CD4-positive, alpha-beta T cell treated with Interleukin-1 beta for 1 hour (primary cell): Measurements from ENCODE around the gene C20orf173.
"Not testable (repeated sequence)": the region's sequence is repeated elsewhere in the genome, so short reads cannot be mapped to it uniquely, and the experiment has no call there.

Experiments
- DNase-seq, 2 donors: peaks; one replicate each; pipeline ENCODE4 v3.0.0-alpha.2; 2020 to 2022

The C20orf173 gene

DNA sequence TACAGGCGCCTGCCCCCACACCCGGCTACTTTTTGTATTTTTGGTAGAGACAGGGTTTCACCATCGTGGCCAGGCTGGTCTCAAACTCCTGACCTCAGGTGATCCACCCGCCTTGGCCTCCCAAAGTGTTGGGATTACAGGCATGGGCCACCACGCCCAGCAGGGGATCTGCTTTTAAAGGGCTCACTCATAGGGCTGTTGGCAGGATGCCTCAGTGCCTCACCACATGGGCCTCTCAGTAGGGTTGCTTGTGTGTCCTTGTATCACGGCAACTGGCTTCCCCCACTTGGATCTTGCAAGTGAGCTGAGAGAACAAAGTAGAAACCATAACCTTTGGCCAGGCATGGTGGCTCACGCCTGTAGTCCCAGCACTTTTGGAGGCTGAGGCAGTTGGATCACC is 15.5 kb upstream of the C20orf173 start:
- not testable (repeated sequence) for DNase-seq

DNA sequence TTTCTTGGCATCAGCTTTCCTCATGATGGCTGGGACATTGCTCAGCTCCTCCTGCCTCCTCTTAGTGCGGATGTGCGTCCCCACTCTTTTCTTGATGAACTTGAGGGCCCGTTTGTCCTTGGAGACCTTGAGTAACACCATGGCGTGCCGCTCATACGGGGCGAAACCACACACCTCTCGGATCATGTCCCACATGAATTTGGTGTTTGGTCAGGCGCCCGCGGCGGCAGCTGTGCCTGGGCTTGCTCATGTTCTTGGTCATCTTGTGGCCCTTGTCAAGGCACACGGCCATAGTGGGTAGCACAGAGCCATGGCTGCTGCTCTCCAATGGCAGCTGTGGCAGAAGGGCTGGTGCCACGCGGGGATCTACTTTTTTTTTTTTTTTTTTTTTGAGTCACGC is 15.0 kb upstream of the C20orf173 start:
- no peak for DNase-seq

DNA sequence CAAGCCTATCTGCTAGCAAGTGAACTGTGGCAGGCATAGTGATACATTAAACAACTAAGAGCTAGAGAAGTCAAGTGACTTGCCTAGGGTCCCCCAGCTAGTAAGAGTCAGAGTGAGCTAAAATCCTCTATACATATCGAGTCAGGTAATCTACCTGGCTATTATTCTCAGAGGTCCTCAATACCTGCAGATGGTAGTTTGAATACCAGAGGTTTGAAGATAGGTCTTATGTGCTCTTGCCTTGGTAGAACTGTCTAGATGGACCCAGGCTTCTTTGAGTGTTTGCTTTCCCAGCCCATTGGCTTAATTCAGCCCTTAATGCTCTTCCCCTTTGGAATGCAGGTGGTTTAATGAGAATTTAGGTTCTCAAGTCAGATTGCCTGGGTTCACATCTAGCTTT is 13.5 kb upstream of the C20orf173 start:
- no peak for DNase-seq

DNA sequence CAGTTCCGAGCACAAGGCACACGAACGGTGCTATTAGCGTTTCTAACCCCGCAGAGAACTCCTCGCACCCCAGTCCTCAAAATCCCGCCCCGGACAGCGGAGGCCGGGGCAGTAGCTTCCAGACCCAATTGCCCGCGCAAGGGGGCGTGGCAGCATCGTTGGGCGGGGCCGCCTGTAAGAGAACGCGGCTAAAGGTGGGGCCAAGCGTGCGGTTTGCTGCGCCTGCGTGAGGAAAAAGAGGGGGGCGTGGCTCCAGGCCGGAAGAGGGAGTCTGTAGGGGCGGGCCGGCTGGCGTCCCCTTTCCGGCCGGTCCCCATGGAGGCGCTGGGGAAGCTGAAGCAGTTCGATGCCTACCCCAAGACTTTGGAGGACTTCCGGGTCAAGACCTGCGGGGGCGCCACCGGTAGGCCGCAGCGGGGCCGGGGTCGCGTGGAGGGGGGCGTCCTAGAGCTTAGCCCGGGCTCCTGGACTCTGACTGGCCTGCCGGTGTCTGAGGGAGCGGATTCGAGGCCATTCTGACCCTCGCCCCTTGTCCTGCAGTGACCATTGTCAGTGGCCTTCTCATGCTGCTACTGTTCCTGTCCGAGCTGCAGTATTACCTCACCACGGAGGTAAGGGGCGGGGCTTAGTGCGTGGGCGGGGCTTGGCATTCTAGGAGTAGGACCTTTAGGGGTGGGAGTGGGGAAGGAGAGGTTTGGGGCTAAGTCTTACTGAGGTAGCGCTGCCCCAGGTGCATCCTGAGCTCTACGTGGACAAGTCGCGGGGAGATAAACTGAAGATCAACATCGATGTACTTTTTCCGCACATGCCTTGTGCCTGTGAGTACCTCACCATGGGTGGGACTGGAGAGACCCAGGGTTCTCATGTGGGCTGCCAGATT is 12.6 kb upstream of the C20orf173 start, which contains the start of gene ERGIC3:
TSS of gene ERGIC3 (plus strand) at position 296 of the 880 bp plus-strand sequence. CDS start at position 316, 20 bp downstream.
- peak; percentile 97 for DNase-seq

DNA sequence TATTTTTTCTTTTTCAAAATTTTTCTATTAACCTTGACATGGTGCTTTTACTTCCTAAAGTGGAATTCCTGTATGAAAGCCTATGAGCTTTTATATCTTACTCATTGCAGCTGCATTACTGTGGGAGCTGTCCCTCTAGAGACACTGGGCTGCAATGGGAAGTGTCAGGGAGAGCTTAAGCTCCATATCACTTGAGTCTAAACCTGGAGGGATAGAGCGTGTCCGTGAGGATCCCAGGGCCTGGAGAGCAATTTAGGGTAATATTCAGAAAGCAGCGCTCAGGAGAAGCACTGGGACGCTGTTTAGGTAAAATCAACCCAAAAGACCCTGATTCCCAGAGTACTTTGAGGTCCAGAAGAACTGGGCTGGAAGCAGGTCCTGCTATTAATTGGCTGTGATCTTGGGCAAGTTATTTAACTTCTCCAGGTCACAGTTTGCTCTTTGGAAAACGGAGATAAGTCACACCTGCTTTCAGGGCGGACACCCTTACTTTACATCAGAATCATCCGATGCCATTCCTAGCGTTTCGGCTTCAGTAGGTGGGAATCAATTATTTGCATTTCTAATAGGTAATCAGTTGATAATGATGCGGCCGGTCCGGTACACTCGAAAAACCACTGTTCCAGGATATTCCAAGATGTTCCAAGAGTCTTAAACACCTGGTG is 11.8 kb upstream of the C20orf173 start:
- DNase-seq = no peak

DNA sequence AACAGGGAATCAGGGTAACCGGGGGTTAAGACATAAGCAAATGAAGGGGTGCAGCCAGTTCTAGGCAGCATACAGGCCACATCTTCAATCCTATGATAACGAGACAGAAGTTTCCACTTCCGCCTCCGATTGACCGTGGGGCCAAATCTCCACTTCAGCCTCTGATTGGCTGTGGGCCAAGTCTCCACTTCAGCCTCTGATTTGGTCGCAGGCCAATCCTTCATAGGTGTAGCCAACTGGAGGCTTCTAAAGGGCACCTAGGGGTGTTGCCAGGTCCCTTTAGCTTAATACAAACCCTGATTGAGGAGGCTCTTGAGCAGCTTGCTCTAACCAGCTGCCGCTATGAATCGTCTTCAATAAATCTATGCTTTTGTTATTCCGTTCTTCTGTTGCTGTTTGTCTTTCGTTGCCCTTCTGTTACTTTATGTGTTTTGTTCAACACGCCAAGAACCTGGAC is 10.3 kb upstream of the C20orf173 start:
- peak in 1 of 2 donors; percentile 55 for DNase-seq

DNA sequence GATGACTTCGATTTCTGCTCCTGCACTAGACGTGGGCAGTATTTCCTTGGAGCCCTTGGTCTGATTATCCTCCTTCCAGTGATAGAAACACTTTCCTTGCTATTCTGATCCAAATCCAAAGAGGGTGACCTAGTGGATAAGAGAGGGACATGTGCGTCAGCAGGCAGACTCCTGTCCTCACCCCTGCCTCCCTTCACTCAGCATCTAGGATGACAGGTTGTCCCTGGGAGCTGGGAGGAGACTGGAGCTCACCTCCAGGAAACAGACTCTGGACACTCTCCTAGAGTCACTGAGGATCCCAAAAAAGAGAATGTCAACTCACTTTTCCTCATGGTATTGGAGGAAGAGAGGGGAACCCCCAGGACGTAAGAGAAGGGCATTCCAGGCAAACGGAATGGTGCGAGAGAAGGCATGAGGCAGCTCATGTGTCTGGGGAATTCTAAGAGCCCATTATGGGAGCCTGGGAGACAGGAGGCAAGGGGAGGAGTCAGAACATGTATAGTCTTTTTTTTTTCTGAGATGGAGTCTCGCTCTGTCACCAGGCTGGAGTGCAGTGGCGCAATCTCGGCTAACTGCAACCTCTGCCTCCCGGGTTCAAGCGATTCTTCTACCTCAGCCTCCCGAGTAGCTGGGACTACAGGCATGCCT is 2.2 kb downstream of the C20orf173 start:
- DNase-seq = no peak

DNA sequence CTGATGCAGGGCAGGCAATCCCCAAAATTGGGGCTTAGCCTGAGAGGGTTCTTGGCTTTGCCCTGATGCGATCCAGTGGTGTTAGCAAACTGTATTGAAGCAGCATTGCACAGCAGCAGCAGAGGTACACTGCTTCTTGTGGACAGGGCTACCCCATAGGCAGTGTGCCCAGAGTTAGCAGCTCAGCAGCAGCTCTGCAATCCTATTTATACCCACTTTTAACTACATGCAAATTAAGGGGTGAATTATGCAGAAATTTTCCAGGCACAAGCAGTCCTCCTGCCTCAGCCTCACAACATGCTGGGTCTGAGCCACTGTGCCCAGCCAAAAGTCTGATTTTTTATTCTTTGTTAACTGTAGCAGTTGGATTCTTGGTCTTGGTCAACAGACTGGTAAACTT is 3.8 kb downstream of the C20orf173 start:
- no peak for DNase-seq

DNA sequence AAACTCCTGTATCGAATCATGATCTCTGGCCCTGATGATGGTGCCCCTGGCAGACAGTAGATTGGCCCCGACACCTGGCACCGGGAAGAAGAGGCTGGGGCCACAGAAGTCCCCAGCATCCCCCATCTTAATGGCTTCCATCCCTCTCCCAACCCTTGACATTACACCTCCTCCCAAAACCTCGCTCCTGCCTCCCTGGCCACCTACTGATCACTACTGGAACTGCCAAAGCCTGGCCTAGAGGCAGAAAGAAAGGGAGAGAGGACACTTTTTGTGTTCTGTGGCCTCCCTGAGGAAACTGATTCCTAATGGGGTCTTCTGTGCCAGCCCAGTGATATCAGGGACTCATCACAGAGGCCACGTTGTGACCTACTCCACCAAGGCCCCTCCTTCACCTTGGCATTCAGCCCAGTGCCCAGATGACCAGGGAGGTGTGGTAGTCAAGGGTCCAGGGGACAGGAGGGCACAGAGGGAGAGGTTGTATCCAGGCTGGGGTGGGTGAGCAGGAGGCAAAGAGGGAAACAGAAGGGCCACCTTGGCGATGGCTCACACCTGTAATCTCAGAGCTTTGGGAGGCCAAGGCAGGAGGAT is 6.1 kb downstream of the C20orf173 start:
- DNase-seq = peak in 1 of 2 donors; percentile 18

DNA sequence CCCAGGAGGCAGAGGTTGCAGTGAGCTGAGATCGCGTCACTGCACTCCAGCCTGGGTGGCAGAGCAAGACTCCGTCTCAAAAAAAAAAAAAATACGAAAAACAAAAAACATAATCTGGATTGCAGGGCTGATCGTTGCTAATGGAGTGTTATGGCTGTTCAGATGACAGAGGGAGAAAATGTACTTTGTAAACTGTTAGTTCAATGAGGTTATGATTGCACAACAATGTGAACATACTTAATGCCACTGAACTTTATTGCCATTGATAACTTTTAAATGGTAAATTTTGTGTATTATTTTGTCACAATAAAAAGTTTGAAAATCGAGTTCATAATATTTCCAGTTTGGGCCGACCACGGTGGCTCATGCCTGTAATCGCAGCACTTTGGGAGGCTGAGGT is 10.5 kb downstream of the C20orf173 start:
- DNase-seq = no peak

DNA sequence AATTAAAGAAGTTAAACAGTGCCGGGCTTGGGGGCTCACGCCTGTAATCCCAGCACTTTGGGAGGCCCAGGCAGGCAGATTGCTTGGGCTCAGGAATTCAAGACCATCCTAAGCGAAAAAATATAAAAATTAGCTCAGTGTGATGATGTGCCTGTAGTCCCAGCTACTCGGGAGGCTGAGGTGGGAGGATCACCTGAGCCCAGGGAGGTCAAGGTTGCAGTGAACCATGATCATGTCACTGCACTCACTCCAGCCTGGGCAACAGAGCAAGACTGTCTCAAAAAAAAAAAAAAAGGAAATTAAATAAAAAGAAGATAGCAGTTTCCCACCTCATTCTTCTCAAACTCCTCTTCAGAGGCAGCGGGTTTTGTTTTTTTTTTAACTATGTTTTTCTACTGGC is 11.7 kb downstream of the C20orf173 start:
- DNase-seq = not testable (repeated sequence)

DNA sequence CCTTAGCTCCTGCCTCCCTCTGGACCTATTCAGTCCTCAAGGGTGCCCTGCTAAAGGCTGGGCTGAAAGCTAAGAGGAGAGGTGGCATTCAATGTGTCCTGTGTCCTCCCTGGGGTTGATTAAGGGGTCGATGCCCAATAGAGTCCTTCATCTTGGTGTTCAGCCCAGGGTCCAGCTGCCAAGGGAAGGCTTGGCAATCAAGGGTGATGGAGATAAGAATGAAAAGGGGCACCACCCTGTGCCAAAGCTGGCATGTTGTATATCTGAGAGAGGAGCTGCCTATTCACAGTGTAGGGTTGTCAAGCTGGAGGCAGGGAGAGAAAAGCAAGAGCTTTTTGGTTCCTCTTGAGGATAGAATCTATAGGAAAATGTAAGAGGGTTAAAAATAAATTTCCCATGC is 12.3 kb downstream of the C20orf173 start:
- DNase-seq = no peak

DNA sequence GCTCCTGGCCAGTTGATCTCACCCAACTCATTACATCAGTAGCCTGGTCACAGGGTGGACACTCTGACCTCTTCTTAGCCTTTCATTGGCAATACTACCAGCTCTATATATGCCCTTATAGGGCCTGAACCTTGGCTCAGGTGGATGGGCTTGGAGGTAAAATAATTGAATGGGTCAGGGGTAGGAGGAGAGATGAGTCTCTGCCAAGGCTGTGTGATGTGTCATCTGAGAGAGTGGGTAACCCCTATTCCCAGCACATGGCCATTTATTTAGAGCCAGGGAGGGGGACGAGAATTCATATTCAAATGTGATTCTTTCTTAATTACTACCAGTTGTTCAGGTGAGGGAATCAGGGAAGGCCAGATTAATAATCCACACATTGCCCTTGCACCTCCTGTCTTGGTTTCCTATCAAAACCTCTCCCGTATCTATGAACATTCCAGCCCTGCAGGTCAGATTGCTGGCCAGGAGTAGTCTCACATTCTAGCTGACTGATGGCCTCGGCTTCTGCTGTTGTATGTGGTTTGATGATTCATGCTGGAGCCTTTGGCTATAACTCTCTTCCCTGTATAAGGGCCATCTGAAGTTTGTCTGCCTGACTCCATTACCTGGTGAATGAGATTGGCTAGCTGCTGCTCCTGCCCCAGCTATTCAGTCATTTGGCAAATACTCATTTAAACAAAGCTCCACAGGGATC is 13.4 kb downstream of the C20orf173 start:
- no peak for DNase-seq

DNA sequence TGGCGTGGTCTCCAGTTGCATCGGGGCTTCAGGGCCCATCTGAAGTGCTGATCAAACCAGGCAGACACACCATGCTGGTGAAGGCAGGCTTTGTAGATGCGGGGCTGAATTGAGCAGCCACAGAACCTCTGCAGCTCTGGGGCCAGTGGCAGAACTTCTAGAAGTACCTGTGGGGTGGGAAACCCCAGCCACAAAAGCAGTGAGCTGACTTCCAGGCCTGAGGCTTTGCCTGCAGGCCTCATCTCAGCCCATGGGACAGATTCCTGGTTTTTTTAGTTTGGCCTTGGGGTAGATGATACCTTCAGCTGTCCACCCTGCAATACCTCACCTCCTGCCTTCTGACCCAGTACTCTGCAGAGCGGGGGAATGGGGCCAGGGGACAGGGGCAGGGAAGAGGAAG is 14.1 kb downstream of the C20orf173 start:
- no peak for DNase-seq

DNA sequence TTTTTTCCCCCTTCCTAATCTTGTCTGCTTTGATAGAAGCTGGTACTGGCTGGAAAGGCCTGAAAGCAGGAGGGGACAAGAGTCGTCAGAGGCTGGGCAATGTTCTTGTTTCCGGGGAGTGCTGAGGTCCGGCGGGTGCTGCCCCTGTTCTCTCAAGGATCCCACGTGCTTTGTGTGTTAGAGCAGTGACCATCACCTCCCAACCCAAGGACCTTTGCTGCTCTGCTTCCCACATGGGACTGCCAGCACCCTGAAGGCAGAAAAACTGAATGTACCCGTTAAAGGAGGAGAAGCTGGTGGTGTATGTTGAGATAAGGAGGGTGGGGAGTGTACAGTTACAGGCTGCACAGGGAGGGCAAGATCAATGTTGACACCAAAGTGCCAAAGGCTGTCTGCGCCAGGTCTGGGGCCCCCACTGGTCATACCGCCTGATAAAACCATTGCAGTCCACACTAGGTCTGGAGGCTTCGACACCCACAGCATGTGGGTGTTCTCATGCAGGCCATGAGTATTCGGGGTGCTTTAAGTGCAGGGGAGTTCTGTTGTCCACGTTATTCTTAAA is 15.0 kb downstream of the C20orf173 start:
- no peak for DNase-seq

DNA sequence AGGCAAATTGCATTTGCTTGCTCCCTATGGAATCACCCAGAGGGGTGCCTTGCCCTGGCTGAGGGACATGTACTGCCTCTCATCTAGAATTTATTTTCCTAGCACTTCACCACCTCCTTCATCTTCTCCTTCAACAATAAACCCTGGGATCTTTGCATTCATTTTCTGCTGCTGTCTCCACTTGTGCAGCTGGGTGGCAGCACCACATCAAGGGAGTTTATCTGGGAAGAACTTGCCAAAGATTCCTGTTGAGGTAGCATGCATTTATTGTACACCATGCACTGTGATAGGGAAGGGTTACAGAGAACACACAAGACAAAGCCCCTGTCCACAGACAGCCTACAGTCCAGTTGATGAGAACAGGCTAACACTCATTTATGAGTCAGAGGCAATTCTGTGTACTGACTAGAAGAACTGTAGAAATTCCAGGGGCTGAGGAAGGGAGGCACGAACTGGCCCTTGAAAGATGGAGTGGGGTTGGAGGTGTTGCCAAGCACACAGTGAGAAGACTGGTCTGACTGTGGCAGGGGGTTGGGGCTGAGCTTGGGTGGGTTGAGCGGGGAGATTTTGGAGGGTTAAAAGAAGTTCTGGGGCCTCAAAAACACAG is 17.5 kb downstream of the C20orf173 start:
- DNase-seq = no peak

DNA sequence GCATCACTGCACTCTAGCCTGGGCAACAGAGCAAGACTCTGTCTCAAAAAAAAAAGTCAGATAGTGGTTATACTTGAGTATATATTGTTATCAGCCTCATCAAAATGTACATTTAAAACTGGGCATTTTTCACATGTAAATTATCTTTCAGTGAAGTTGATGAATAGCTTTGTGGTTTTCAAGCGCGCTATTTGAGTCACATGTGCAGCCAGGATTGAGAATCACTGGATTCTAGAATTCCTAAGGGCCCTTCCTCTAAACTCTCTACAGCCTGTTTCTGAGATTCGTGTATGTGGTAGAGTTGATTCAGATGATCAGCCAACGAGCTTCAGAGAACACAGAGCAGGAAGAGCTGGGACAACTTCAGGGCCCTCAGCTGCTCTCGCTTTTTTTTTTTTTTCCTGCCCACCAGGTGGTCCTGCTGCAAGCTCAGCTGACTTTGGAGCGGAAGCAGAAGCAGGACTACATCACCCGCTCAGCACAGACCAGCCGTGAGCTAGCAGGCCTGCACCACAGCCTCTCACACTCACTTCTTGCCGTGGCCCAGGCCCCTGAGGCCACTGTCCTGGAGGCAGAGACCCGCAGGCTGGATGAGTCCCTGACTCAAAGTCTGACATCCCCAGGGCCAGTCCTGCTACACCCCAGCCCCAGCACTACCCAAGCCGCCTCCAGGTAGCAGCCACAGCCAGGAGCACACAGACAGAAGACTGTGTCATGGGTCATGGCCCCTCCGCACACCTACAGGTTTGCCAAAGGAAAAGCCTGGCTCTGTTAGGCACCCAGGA is 18.3 kb downstream of the C20orf173 start:
- no peak for DNase-seq

DNA sequence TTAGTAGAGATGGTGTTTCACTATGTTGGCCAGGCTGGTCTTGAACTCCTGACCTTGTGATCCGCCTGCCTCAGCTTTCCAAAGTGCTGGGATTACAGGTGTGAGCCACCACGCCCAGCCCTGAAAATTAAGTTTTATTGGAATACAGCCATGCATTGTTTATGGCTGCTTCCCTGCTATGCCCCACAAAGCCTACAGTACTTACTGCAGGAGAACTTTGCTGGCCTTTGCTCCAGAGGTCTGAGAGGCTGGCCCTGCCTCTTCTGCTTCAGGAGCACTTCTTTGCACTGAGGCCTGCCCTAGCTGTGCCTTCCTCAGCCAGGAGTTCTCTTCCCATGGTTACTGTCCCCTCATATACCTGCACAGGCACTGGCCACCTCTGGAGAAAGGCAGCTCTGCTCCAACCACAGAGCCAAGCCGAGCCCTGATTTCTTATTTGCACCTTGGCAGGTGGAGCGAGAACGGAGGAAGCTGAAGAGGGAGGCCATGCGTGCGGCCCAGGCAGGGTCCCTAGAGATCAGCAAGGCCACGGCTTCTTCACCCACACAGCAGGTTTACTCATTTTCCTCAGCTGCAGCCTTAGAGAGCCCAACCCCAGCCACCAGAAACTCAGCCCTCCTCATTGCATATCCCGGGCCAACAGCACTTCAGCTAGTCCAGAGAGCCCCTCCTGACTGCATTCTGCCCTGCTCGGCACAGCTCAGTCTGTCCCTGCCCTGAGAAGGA is 20.8 kb downstream of the C20orf173 start:
- DNase-seq = no peak

DNA sequence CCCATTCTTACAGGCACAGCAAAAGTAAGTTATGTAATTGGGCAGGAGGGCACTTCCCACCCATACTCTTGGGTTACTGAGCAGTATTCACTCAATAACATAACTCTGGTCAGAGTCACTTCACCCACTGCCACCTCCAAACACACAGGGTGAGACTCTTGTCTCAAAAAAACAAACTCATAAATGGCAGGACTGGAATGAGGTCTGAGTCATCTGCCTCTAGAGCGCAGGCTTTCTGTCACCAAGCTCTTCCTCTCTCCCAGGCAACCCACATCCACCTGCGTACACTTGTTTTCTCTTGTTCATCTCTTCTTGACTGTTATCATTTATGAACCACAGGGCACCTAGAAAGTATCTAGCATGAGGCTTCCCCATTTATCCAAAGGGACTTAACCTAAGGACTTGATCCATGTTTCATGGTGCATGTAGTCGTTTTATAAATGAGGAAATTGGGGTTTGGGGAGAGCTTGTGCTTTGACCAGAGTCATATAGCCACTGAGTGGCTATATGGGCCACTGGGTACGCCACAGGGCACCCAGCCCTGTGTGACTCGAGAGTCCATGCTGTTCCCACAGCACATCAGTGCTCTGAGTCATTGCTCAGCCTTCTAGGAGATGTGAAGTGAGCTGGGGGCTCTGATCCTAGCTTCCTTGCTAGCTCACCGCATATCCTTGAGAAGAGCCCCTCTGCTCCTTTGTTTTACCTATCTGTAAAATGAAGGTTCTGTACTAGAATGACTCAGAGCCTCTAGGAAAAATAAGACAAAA is 22.4 kb downstream of the C20orf173 start:
- no peak for DNase-seq
